Neural progenitor cell (in vitro differentiated cells): ENCODE results near the gene ATP1A1. TPM values are rescaled to one million over a fixed set of nuclear protein-coding genes. Genes with fewer than 3 reads are reported as not detected.

Experiments
- DNase-seq: peaks from one replicate; pipeline ENCODE4 v3.0.0-alpha.2; 2016; ENCODE audit warnings: low spot score
- H2AFZ ChIP-seq: fragments of 200-600 bp; sonication (generic); replicated peaks from 2 replicates; pipeline ENCODE4 v1.6.1; 2016; ENCODE audit warnings: antibody characterized with exemption
- H3F3A ChIP-seq: fragments of 200-600 bp; sonication (generic); 2 replicates; pipeline ENCODE4 v1.6.1; 2016; ENCODE audit warnings: antibody characterized with exemption, low read depth
- H3K27ac ChIP-seq: fragments of 200-600 bp; sonication (generic); 2 replicates; pipeline ENCODE4 v1.5.1; 2016; ENCODE audit warnings: mild to moderate bottlenecking
- H3K27me3 ChIP-seq: fragments of 200-600 bp; sonication (generic); 2 replicates; pipeline ENCODE4 v1.6.1; 2016; ENCODE audit warnings: mild to moderate bottlenecking, moderate library complexity
- H3K36me3 ChIP-seq: fragments of 200-600 bp; sonication (generic); 2 replicates; pipeline ENCODE4 v1.5.1; 2016
- H3K4me1 ChIP-seq: fragments of 200-600 bp; sonication (generic); 2 replicates; pipeline ENCODE4 v1.6.1; 2016; ENCODE audit warnings: mixed run types
- H3K4me2 ChIP-seq: fragments of 200-600 bp; sonication (generic); 2 replicates; pipeline ENCODE4 v1.6.1; 2016
- H3K4me3 ChIP-seq: fragments of 200-600 bp; sonication (generic); 2 replicates; pipeline ENCODE4 v1.5.1; 2016
- H3K79me2 ChIP-seq: fragments of 200-600 bp; sonication (generic); 2 replicates; pipeline ENCODE4 v1.6.1; 2016; ENCODE audit warnings: low read depth
- H3K9ac ChIP-seq: fragments of 200-600 bp; sonication (generic); 2 replicates; pipeline ENCODE4 v1.6.1; 2016
- H3K9me3 ChIP-seq: fragments of 200-600 bp; sonication (generic); 2 replicates; pipeline ENCODE4 v1.5.1; 2016; ENCODE audit warnings: low read depth
- H4K20me1 ChIP-seq: fragments of 200-600 bp; sonication (generic); 2 replicates; pipeline ENCODE4 v1.6.1; 2016; ENCODE audit warnings: low read depth
- H3K27ac Mint-ChIP-seq: 3 replicates; pipeline ENCODE4 v1.8.0; 2021; ENCODE audit warnings: mixed read lengths
- H3K27me3 Mint-ChIP-seq: 2 replicates; pipeline ENCODE4 v1.8.0; 2022; ENCODE audit warnings: low read depth, mild to moderate bottlenecking, inconsistent platforms, moderate library complexity, mixed read lengths; ENCODE audit not compliant: insufficient read depth
- H3K36me3 Mint-ChIP-seq: 3 replicates; pipeline ENCODE4 v1.8.0; 2021; ENCODE audit warnings: mixed read lengths
- H3K4me1 Mint-ChIP-seq: 3 replicates; pipeline ENCODE4 v1.8.0; 2021; ENCODE audit warnings: mixed read lengths
- H3K4me3 Mint-ChIP-seq: 3 replicates; pipeline ENCODE4 v1.8.0; 2021; ENCODE audit warnings: mild to moderate bottlenecking, moderate library complexity, mixed read lengths
- H3K9me3 Mint-ChIP-seq: 3 replicates; pipeline ENCODE4 v1.8.0; 2020; ENCODE audit warnings: mixed read lengths
- CTCF ChIP-seq: fragments of 200-600 bp; sonication (generic); IDR thresholded peaks from 2 replicates; pipeline ENCODE4 v1.5.1; 2017; ENCODE audit warnings: antibody characterized with exemption, mild to moderate bottlenecking
- EZH2 ChIP-seq: fragments of 200-600 bp; sonication (generic); IDR thresholded peaks from 2 replicates; pipeline ENCODE4 v1.6.1; 2017; ENCODE audit warnings: antibody characterized with exemption, mild to moderate bottlenecking, moderate library complexity
- EZH2phosphoT487 ChIP-seq: fragments of 200-600 bp; sonication (generic); IDR thresholded peaks from 2 replicates; pipeline ENCODE4 v1.6.1; 2017; ENCODE audit warnings: antibody characterized with exemption
- total RNA-seq: library from RNA; depleted of rRNA; stranded (reverse); fragments of >200 nt; gene quantifications from 2 replicates; pipeline ENCODE4 v1.2.3, GENCODE V29; 2015; ENCODE audit warnings: low replicate concordance

ATP1A1 gene
- total RNA-seq, 1 donor from 2014 or later, result 61.5 TPM

DNA sequence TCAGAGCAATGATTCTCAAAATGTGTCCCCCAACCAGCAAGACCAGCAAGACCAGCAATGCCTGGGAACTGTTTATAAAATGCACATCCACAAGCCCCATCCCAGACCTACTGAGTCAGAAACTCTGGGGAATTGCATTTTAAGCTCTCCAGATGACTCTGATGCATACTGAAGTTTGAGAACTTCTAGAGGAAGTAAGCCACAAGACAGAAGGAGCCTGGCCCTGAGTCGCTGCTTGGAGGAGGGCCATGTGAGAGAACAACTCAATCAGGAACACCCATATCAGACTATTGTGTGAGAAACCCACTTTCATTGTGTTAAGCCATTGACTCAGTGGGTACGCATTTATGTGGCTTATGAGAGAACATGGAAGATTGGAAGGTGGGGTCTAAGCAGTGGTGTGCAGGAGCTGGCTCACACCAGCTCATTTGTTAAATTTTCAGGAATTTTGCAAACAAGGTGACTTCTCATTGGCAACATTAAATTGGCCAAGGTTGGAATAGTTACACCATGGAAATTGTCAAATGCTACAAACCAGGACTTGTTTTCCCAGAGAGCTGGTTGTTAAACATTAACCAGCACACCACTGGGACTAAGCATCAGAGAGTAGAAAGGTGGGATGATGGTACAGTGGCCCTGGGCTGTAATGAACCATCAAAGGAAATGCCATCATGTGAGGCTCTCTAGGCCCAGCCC lies 38.9 kb downstream of the ATP1A1 start:
- H3K27me3 Mint-ChIP-seq, result no peaks in the 10 kb centered on the region
- peaks cover 29% of the 10 kb centered on the region for H3K4me1 ChIP-seq
- no peaks in the 10 kb centered on the region for H3K79me2 ChIP-seq
- no peaks in the 10 kb centered on the region for H3K9me3 Mint-ChIP-seq
- no peak overlapping the region for H3K4me3 ChIP-seq
- no peak for TF ChIP-seq CTCF
- TF ChIP-seq EZH2, result no peak
- TF ChIP-seq EZH2phosphoT487, result no peak
- peaks cover 21% of the 10 kb centered on the region for H3K4me1 Mint-ChIP-seq
- no peak overlapping the region for H2AFZ ChIP-seq
- no peaks in the 10 kb centered on the region for H3K36me3 ChIP-seq
- no peaks in the 10 kb centered on the region for H3K9me3 ChIP-seq
- H3K27ac ChIP-seq, result no peak overlapping the region
- peaks cover 22% of the 10 kb centered on the region for H3F3A ChIP-seq
- H3K27ac Mint-ChIP-seq, result no peak overlapping the region
- H4K20me1 ChIP-seq, result peaks cover 16% of the 10 kb centered on the region
- H3K4me2 ChIP-seq, result no peak overlapping the region
- no peak for DNase-seq
- no peak overlapping the region for H3K4me3 Mint-ChIP-seq
- H3K9ac ChIP-seq, result no peak overlapping the region
- H3K27me3 ChIP-seq, result no peaks in the 10 kb centered on the region
- peaks cover 9% of the 10 kb centered on the region for H3K36me3 Mint-ChIP-seq

DNA sequence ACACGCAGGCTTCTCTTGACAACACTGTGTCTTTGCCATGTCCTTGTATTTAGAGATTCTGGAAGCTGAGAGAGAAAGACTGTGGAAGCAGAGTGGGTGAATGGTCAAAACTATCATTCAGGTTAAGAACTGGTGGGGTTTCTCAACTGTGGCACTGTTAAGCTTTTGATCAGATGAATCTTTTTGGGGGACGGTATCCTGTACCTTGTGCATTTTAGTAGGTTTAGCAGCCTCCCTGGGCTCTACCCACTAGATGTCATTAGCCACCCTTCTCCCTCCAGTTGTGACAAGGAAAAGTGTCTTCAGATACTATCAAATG lies 39.4 kb downstream of the ATP1A1 start:
- no peak for DNase-seq
- H3K79me2 ChIP-seq, result peaks cover 5% of the 10 kb centered on the region
- no peak overlapping the region for H2AFZ ChIP-seq
- H3K36me3 ChIP-seq, result no peaks in the 10 kb centered on the region
- peaks cover 27% of the 10 kb centered on the region for H3F3A ChIP-seq
- TF ChIP-seq CTCF (no peak), EZH2 (no peak), EZH2phosphoT487 (no peak)
- peaks cover 16% of the 10 kb centered on the region for H4K20me1 ChIP-seq
- Mint-ChIP-seq H3K27ac (no peak overlapping the region), H3K9me3 (no peaks in the 10 kb centered on the region), H3K4me1 (peaks cover 24% of the 10 kb centered on the region), H3K4me3 (no peak overlapping the region), H3K27me3 (no peaks in the 10 kb centered on the region), H3K36me3 (peaks cover 6% of the 10 kb centered on the region)
- H3K4me1 ChIP-seq, result peaks cover 30% of the 10 kb centered on the region
- no peak overlapping the region for H3K4me2 ChIP-seq
- no peak overlapping the region for H3K9ac ChIP-seq
- H3K27me3 ChIP-seq, result no peaks in the 10 kb centered on the region
- no peak overlapping the region for H3K4me3 ChIP-seq
- no peak overlapping the region for H3K27ac ChIP-seq
- no peaks in the 10 kb centered on the region for H3K9me3 ChIP-seq

- H2AFZ ChIP-seq, result no peak overlapping the region
- H3K79me2 ChIP-seq, result peaks cover 8% of the 10 kb centered on the region
- TF ChIP-seq EZH2phosphoT487 (no peak), EZH2 (no peak), CTCF (no peak)
- Mint-ChIP-seq H3K36me3 (peaks cover 1% of the 10 kb centered on the region), H3K4me1 (peaks cover 28% of the 10 kb centered on the region), H3K27ac (no peak overlapping the region), H3K9me3 (no peaks in the 10 kb centered on the region), H3K27me3 (no peaks in the 10 kb centered on the region), H3K4me3 (no peak overlapping the region)
- H3K27ac ChIP-seq, result no peak overlapping the region
- H3K4me2 ChIP-seq, result no peak overlapping the region
- no peak overlapping the region for H3K9ac ChIP-seq
- H4K20me1 ChIP-seq, result peaks cover 16% of the 10 kb centered on the region
- no peak overlapping the region for H3K4me3 ChIP-seq
- no peaks in the 10 kb centered on the region for H3K9me3 ChIP-seq
- H3K36me3 ChIP-seq, result no peaks in the 10 kb centered on the region
- H3K27me3 ChIP-seq, result no peaks in the 10 kb centered on the region
- no peak for DNase-seq
- H3K4me1 ChIP-seq, result peaks cover 35% of the 10 kb centered on the region
- H3F3A ChIP-seq, result peaks cover 28% of the 10 kb centered on the region
These were observed 39.9 kb downstream of the ATP1A1 start for GRCh38 chr1:116412898-116413297.
